Fibroblast of mammary gland (primary cell): Measurements from ENCODE around the gene PPP1R14C.

ENCODE experiments used
- DNase-seq: peaks from one replicate; pipeline ENCODE4 v3.0.0-alpha.2; 2010; ENCODE audit warnings: low read depth
- H3K4me3 ChIP-seq: 2 replicates; pipeline ENCODE4 v1.5.1; 2011; ENCODE audit warnings: low read depth, mild to moderate bottlenecking, low read length, moderate library complexity; ENCODE audit not compliant: control insufficient read depth
- CTCF ChIP-seq: conservative IDR thresholded peaks from 2 replicates; pipeline ENCODE4 v1.5.1; 2011; ENCODE audit warnings: low read depth, low read length, inconsistent platforms; ENCODE audit not compliant: control insufficient read depth, insufficient read depth

The PPP1R14C gene

GRCh38 chr6:150142670-150143515, at the start of gene PPP1R14C:
Gene PPP1R14C (plus strand): TSS chr6:150143044. CDS start chr6:150143193, 149 bp downstream.
- no peak for DNase-seq
- TF ChIP-seq CTCF = no peak
- peak within 1 kb of the TSS; percentile 32 for H3K4me3 ChIP-seq

- no peak for DNase-seq
- no peak overlapping the region for H3K4me3 ChIP-seq
- no peak for TF ChIP-seq CTCF
Measured at GRCh38 chr6:150093397-150093796, 49.4 kb upstream of the PPP1R14C start.

- DNase-seq = no peak
- TF ChIP-seq CTCF = no peak
- no peak overlapping the region for H3K4me3 ChIP-seq
Measured at GRCh38 chr6:150098155-150098554, 44.7 kb upstream of the PPP1R14C start.

- no peak for DNase-seq
- no peak for TF ChIP-seq CTCF
Measured at GRCh38 chr6:150099546-150099945, 43.3 kb upstream of the PPP1R14C start.

GRCh38 chr6:150099953-150100352, 42.9 kb upstream of the PPP1R14C start:
- DNase-seq = no peak
- H3K4me3 ChIP-seq = no peak overlapping the region
- no peak for TF ChIP-seq CTCF

More at GRCh38 chr6:150099546-150099945, 43.3 kb upstream of the PPP1R14C start:
- H3K4me3 ChIP-seq = no peak overlapping the region

- TF ChIP-seq CTCF = no peak
- H3K4me3 ChIP-seq = no peak overlapping the region
- no peak for DNase-seq
Measured at GRCh38 chr6:150100745-150101144, 42.1 kb upstream of the PPP1R14C start.
